Uterus (tissue), 2 donors: ENCODE data around the gene CCDC194.

ENCODE experiments used
- POLR2A ChIP-seq, 2 donors: fragments of 450-650 bp; IDR thresholded peaks; one replicate each; pipeline ENCODE4 v1.6.1; 2016; ENCODE audit warnings: antibody characterized with exemption in 2 of 2, mild to moderate bottlenecking in 1 of 2, moderate library complexity in 1 of 2
- TF ChIP-seq, protein P1 (sequence below), 4 experiments: fragments of 200-600 bp in 2 of 4; fragments of 450-650 bp in 2 of 4; sonication (generic) in 2 of 4; IDR thresholded peaks; one replicate each; pipeline ENCODE4 v1.5.1; 2016 to 2019; ENCODE audit warnings: antibody characterized with exemption in 4 of 4, mild to moderate bottlenecking in 2 of 4, moderate library complexity in 1 of 4

DNA sequence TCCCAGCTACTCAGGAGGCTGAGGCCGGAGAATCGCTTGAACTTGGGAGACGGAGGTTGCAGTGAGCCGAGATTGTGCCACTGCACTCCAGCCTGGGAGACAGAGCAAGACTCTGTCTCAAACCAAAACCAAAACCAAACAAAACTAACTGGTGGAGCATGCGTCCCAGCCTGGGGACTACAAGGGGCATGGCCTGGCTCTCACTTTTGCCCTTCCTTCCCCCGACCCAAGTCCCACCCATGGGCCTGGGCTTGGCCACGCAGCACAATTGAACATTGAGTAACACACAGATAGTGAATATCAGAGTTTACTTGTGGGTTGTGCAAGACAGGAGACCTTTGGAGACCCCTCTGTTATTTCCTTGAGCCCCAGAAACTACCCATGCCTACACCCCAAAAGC, 41.2 kb upstream of the CCDC194 start:
- TF ChIP-seq, protein P1, sequence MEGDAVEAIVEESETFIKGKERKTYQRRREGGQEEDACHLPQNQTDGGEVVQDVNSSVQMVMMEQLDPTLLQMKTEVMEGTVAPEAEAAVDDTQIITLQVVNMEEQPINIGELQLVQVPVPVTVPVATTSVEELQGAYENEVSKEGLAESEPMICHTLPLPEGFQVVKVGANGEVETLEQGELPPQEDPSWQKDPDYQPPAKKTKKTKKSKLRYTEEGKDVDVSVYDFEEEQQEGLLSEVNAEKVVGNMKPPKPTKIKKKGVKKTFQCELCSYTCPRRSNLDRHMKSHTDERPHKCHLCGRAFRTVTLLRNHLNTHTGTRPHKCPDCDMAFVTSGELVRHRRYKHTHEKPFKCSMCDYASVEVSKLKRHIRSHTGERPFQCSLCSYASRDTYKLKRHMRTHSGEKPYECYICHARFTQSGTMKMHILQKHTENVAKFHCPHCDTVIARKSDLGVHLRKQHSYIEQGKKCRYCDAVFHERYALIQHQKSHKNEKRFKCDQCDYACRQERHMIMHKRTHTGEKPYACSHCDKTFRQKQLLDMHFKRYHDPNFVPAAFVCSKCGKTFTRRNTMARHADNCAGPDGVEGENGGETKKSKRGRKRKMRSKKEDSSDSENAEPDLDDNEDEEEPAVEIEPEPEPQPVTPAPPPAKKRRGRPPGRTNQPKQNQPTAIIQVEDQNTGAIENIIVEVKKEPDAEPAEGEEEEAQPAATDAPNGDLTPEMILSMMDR (IDR thresholded peaks at IDR 0.05): no peak
- TF ChIP-seq POLR2A (IDR thresholded peaks at IDR 0.05): no peak
